Gastroesophageal sphincter (tissue), 4 donors: Measurements from ENCODE around the gene VN1R2. TPM values are rescaled to one million over a fixed set of nuclear protein-coding genes. Genes with fewer than 3 reads are reported as not detected.
"Not testable (repeated sequence)": the region's sequence is repeated elsewhere in the genome, so short reads cannot be mapped to it uniquely, and the experiment has no call there.

Experiments
- ATAC-seq: fragments of 150-250 bp; one replicate; pipeline ENCODE4 v1.9.1; 2016; ENCODE audit warnings: mild to moderate bottlenecking, moderate library complexity
- H3K27ac ChIP-seq, 4 donors: fragments of 200-600 bp; sonication (generic) in 3 of 4; 1 replicate in 3 of 4; 2 replicates in 1 of 4; pipeline ENCODE4 v1.5.1; 2016 to 2019
- H3K27me3 ChIP-seq: fragments of 200-600 bp; sonication (generic); one replicate; pipeline ENCODE4 v1.5.1; 2019
- H3K36me3 ChIP-seq, 2 donors: fragments of 200-600 bp; sonication (generic); one replicate each; pipeline ENCODE4 v1.5.1; 2019; ENCODE audit warnings: control low read depth in 1 of 2
- H3K4me1 ChIP-seq, 3 donors: fragments of 200-600 bp; sonication (generic); 1 replicate in 2 of 3; 2 replicates in 1 of 3; pipeline ENCODE4 v1.5.1; 2016 to 2019; ENCODE audit warnings: control low read depth in 2 of 3
- H3K4me3 ChIP-seq, 2 donors: fragments of 200-600 bp; sonication (generic); one replicate each; pipeline ENCODE4 v1.5.1; 2019; ENCODE audit warnings: mild to moderate bottlenecking in 1 of 2, moderate library complexity in 1 of 2
- H3K9me3 ChIP-seq, 3 donors: fragments of 200-600 bp; sonication (generic); one replicate each; pipeline ENCODE4 v1.5.1; 2017 to 2019; ENCODE audit warnings: control low read depth in 2 of 3
- CTCF ChIP-seq, 4 experiments: fragments of 200-600 bp in 2 of 4; fragments of 450-650 bp in 2 of 4; sonication (generic) in 1 of 4; IDR thresholded peaks; one replicate each; pipeline ENCODE4 v1.5.1; 2017 to 2019; ENCODE audit warnings: antibody characterized with exemption in 4 of 4, mild to moderate bottlenecking in 2 of 4, moderate library complexity in 2 of 4
- EP300 ChIP-seq: sonication (generic); formaldehyde crosslinking; IDR thresholded peaks from one replicate; pipeline ENCODE4 v1.6.1; 2017; ENCODE audit warnings: antibody characterized with exemption, mild to moderate bottlenecking
- POLR2A ChIP-seq, 2 donors: fragments of 450-650 bp; IDR thresholded peaks; one replicate each; pipeline ENCODE4 v1.6.1; 2017; ENCODE audit warnings: antibody characterized with exemption in 2 of 2, mild to moderate bottlenecking in 2 of 2, moderate library complexity in 1 of 2
- POLR2AphosphoS5 ChIP-seq: sonication (generic); formaldehyde crosslinking; IDR thresholded peaks from one replicate; pipeline ENCODE4 v1.6.1; 2017; ENCODE audit warnings: antibody characterized with exemption
- WGBS, 2 donors: methylation state at CpG; one replicate each; pipeline ENCODE4 v1.1.5; 2018; ENCODE audit warnings: low coverage in 1 of 2; 5-methylcytosine and 5-hydroxymethylcytosine counted together
- total RNA-seq, 4 donors: library from RNA; depleted of rRNA; stranded (reverse); fragments of >200 nt; gene quantifications; one replicate each; pipeline ENCODE4 v1.1.0, GENCODE V29; 2016

VN1R2 gene
- total RNA-seq, 4 donors from 2014 or later, result not detected

- TF ChIP-seq POLR2A (IDR thresholded peaks at IDR 0.05), result no peak
- TF ChIP-seq POLR2AphosphoS5, result no peak
- TF ChIP-seq CTCF (IDR thresholded peaks at IDR 0.05), result no peak
- TF ChIP-seq EP300, result no peak
- peaks cover 17 to 98% of the 10 kb centered on the region in 2 donors for H3K36me3 ChIP-seq
- H3K9me3 ChIP-seq, result peaks cover 0 to 97% (median 4%) of the 10 kb centered on the region in 3 donors
- H3K4me1 ChIP-seq, result no peaks in the 10 kb centered on the region
- H3K4me3 ChIP-seq, result no peak overlapping the region
- no peaks in the 10 kb centered on the region for H3K27me3 ChIP-seq
- ATAC-seq, result no peak
- no peak overlapping the region for H3K27ac ChIP-seq
- WGBS, 2 donors, result 92 to 100% methylated on average over 1 of the region's 1 CpG
Observed at GRCh38 chr19:53246498-53246897, 11.6 kb upstream of the VN1R2 start.

GRCh38 chr19:53254411-53255341 lies 3.4 kb upstream of the VN1R2 start, which contains the start of gene ZNF677:
Gene ZNF677, minus strand, starts transcription at chr19:53254873. Its CDS starts 3,323 bp downstream, at chr19:53251550.
- TF ChIP-seq POLR2AphosphoS5 (peak; percentile 81), CTCF (IDR thresholded peaks at IDR 0.05) (no peak), EP300 (no peak), POLR2A (IDR thresholded peaks at IDR 0.05) (peak; percentile 49 to 56)
- H3K4me3 ChIP-seq, result peak within 1 kb of the TSS; percentile 82 to 83
- peak; percentile 100 for ATAC-seq
- no peaks in the 10 kb centered on the region for H3K27me3 ChIP-seq
- peaks cover 3 to 21% (median 4%) of the 10 kb centered on the region in 3 donors for H3K4me1 ChIP-seq
- WGBS, 2 donors, result 0 to 10% methylated on average over 16 to 33 of the region's 72 CpGs
- peaks cover 4 to 37% of the 10 kb centered on the region in 2 donors for H3K36me3 ChIP-seq
- peaks cover 0 to 34% (median 0%) of the 10 kb centered on the region in 3 donors for H3K9me3 ChIP-seq
- H3K27ac ChIP-seq, result peak within 1 kb of the TSS; percentile 68 to 91 (median 84)

GRCh38 chr19:53267623-53268022 lies 9.5 kb downstream of the VN1R2 start, which contains the start of gene VN1R4:
Gene VN1R4, minus strand, starts transcription at chr19:53267723. Its CDS starts 58 bp downstream, at chr19:53267665.
- H3K27me3 ChIP-seq, result peaks cover 32% of the 10 kb centered on the region
- not testable (repeated sequence) for H3K36me3 ChIP-seq, H3K4me1 ChIP-seq, H3K4me3 ChIP-seq, H3K9me3 ChIP-seq, H3K27ac ChIP-seq, ATAC-seq
- 80 to 100% methylated on average over 3 to 4 of the region's 5 CpGs for WGBS, 2 donors

- WGBS, 2 donors, result no CpG with 5 or more reads among the region's 27 CpGs
- H3K27me3 ChIP-seq, result peaks cover 27% of the 10 kb centered on the region
- not testable (repeated sequence) for H3K4me1 ChIP-seq, H3K4me3 ChIP-seq, ATAC-seq, H3K36me3 ChIP-seq, H3K9me3 ChIP-seq, H3K27ac ChIP-seq
Observed at GRCh38 chr19:53269861-53270260, 11.8 kb downstream of the VN1R2 start.

- Histone ChIP-seq H3K27ac (no peak overlapping the region), H3K4me1 (no peaks in the 10 kb centered on the region), H3K9me3 (no peaks in the 10 kb centered on the region), H3K36me3 (no peaks in the 10 kb centered on the region), H3K27me3 (peaks cover 25% of the 10 kb centered on the region), H3K4me3 (no peak overlapping the region)
- ATAC-seq, result no peak
- 81 to 85% methylated on average over 5 to 7 of the region's 9 CpGs for WGBS, 2 donors
- TF ChIP-seq POLR2A (IDR thresholded peaks at IDR 0.05), result no peak
- TF ChIP-seq CTCF (IDR thresholded peaks at IDR 0.05), result no peak
Observed at GRCh38 chr19:53272044-53272443, 14.0 kb downstream of the VN1R2 start.

GRCh38 chr19:53275480-53275879 lies 17.4 kb downstream of the VN1R2 start:
- Histone ChIP-seq H3K4me3 (no peak overlapping the region), H3K9me3 (no peaks in the 10 kb centered on the region), H3K27ac (no peak overlapping the region), H3K4me1 (no peaks in the 10 kb centered on the region), H3K36me3 (no peaks in the 10 kb centered on the region), H3K27me3 (peaks cover 21% of the 10 kb centered on the region)
- 77 to 86% methylated on average over 2 of the region's 2 CpGs for WGBS, 2 donors
- TF ChIP-seq POLR2A (IDR thresholded peaks at IDR 0.05), result no peak
- no peak for ATAC-seq

GRCh38 chr19:53281947-53282346 lies 23.9 kb downstream of the VN1R2 start:
- H3K4me3 ChIP-seq, ATAC-seq, H3K36me3 ChIP-seq, H3K9me3 ChIP-seq, H3K27ac ChIP-seq, H3K4me1 ChIP-seq: not testable (repeated sequence)
- H3K27me3 ChIP-seq, result peaks cover 11% of the 10 kb centered on the region
- WGBS, 2 donors, result no CpG with 5 or more reads among the region's 8 CpGs
